HCT116 (cell line): ENCODE results near the gene EMC1. TPM values are rescaled to one million over a fixed set of nuclear protein-coding genes. Genes with fewer than 3 reads are reported as not detected.

Source experiments
- ATAC-seq: fragments of 200-7000 bp; cut with Tn5 transposase; 2 replicates; pipeline ENCODE4 v1.9.1; 2020; ENCODE audit warnings: mild to moderate bottlenecking, moderate library complexity
- BruUV-seq: library from RNA; stranded (reverse); fragments of 400-500 nt; replicated peaks from 2 replicates; lab custom pipeline; 2021; lab: Mats Ljungman, UMichigan
- CTCF ChIA-PET: fragments of 300-600 bp; sonication (Branson Sonifier 250); formaldehyde crosslinking; loops from one replicate; lab custom pipeline; 2021; ENCODE audit warnings: antibody characterized with exemption; lab: Charles Lee
- POLR2A ChIA-PET: fragments of 300-600, 350-600 bp; sonication (Branson Sonifier 250); formaldehyde crosslinking; loops from one replicate; lab custom pipeline; 2021; ENCODE audit warnings: antibody characterized with exemption; lab: Charles Lee
- RAD21 ChIA-PET, 2 experiments: fragments of 300-600 bp; sonication (Branson Sonifier 250); formaldehyde crosslinking; loops; one replicate each; lab custom pipeline; 2023; ENCODE audit warnings: low total read pairs in 2 of 2; ENCODE audit not compliant: uncharacterized antibody in 2 of 2, unreplicated experiment in 2 of 2, low non-redundant PET in 1 of 2; lab: Charles Lee
- DNase-seq: peaks from one replicate; pipeline ENCODE4 v3.0.0-alpha.2; 2010; ENCODE audit warnings: low read depth, low spot score
- H2AFZ ChIP-seq: fragments of 200-600 bp; shearing (Covaris generic), sonication (generic); 2 replicates; pipeline ENCODE4 v1.6.1; 2017; ENCODE audit warnings: low read depth, mixed run types, mixed read lengths, antibody characterized with exemption, low read length; ENCODE audit not compliant: poor library complexity, severe bottlenecking
- H3K27ac ChIP-seq: 2 replicates; pipeline ENCODE4 v1.5.1; 2012; ENCODE audit warnings: low read depth, low read length
- H3K27me3 ChIP-seq: fragments of 200-600 bp; sonication (generic); 2 replicates; pipeline ENCODE4 v1.6.1; 2016; ENCODE audit warnings: mixed run types, low read length, mixed read lengths; ENCODE audit not compliant: insufficient read depth
- H3K36me3 ChIP-seq, 2 experiments: fragments of 200-500 bp in 1 of 2; fragments of 200-600 bp in 1 of 2; sonication (Bioruptor generic) in 1 of 2; sonication (generic) in 1 of 2; 2 replicates each; pipeline versions ENCODE4 v1.5.1 to v1.6.1; 2014 to 2016; ENCODE audit warnings: low read length in 2 of 2, inconsistent platforms in 1 of 2, mixed read lengths in 1 of 2, mixed run types in 1 of 2; ENCODE audit not compliant: insufficient read depth in 2 of 2, control insufficient read depth in 1 of 2
- H3K4me1 ChIP-seq, 2 experiments: fragments of 200-600 bp in 1 of 2; sonication (generic) in 1 of 2; 2 replicates each; pipeline versions ENCODE4 v1.5.1 to v1.6.1; 2012 to 2017; ENCODE audit warnings: low read length in 2 of 2, inconsistent platforms in 1 of 2, mild to moderate bottlenecking in 1 of 2, mixed read lengths in 1 of 2, mixed run types in 1 of 2, moderate library complexity in 1 of 2; ENCODE audit not compliant: insufficient read depth in 2 of 2, control insufficient read depth in 1 of 2
- H3K4me2 ChIP-seq: fragments of 200-600 bp; sonication (generic); 2 replicates; pipeline ENCODE4 v1.6.1; 2017; ENCODE audit warnings: mixed run types, low read length, mixed read lengths
- H3K4me3 ChIP-seq, 2 experiments: fragments of 200-600 bp in 1 of 2; sonication (generic) in 1 of 2; replicated peaks in 1 of 2; 2 replicates each; pipeline ENCODE4 v1.5.1; 2011 to 2016; ENCODE audit warnings: low read length in 2 of 2, control low read depth in 1 of 2, low read depth in 1 of 2, mild to moderate bottlenecking in 1 of 2, mixed read lengths in 1 of 2, mixed run types in 1 of 2
- H3K79me2 ChIP-seq: fragments of 200-600 bp; sonication (generic); 2 replicates; pipeline ENCODE4 v1.6.1; 2017; ENCODE audit warnings: mild to moderate bottlenecking, mixed run types, low read length, moderate library complexity, mixed read lengths; ENCODE audit not compliant: insufficient read depth
- H3K9ac ChIP-seq: fragments of 200-600 bp; sonication (generic); 2 replicates; pipeline ENCODE4 v1.6.1; 2016; ENCODE audit warnings: low read length, mixed read lengths
- H3K9me2 ChIP-seq: fragments of 200-600 bp; sonication (generic), shearing (Covaris generic); 2 replicates; pipeline ENCODE4 v1.6.1; 2017; ENCODE audit warnings: mixed run types, mild to moderate bottlenecking, moderate library complexity; ENCODE audit not compliant: insufficient read depth
- H3K9me3 ChIP-seq, 2 experiments: fragments of 200-500 bp in 1 of 2; fragments of 200-600 bp in 1 of 2; sonication (Bioruptor generic) in 1 of 2; sonication (generic) in 1 of 2; 2 replicates each; pipeline ENCODE4 v1.6.1; 2014 to 2017; ENCODE audit warnings: low read length in 2 of 2, mixed read lengths in 2 of 2, inconsistent platforms in 1 of 2, low read depth in 1 of 2, mild to moderate bottlenecking in 1 of 2, mixed run types in 1 of 2, moderate library complexity in 1 of 2; ENCODE audit not compliant: control insufficient read depth in 1 of 2, insufficient read depth in 1 of 2
- H4K20me1 ChIP-seq: fragments of 200-600 bp; sonication (generic), shearing (Covaris generic); 2 replicates; pipeline ENCODE4 v1.6.1; 2017; ENCODE audit warnings: mixed run types, mild to moderate bottlenecking, moderate library complexity; ENCODE audit not compliant: insufficient read depth
- CBX3 ChIP-seq: IDR thresholded peaks from 2 replicates; pipeline ENCODE4 v1.6.1; 2012; ENCODE audit warnings: low read depth
- CEBPB ChIP-seq: IDR thresholded peaks from 2 replicates; pipeline ENCODE4 v1.6.1; 2012; ENCODE audit warnings: low read depth
- EGR1 ChIP-seq: IDR thresholded peaks from 2 replicates; pipeline ENCODE4 v1.6.1; 2012; ENCODE audit warnings: low read depth
- EZH2phosphoT487 ChIP-seq: fragments of 200-600 bp; IDR thresholded peaks from 2 replicates; pipeline ENCODE4 v1.6.1; 2018; ENCODE audit warnings: antibody characterized with exemption, borderline replicate concordance
- FOSL1 ChIP-seq: IDR thresholded peaks from 2 replicates; pipeline ENCODE4 v1.6.1; 2012; ENCODE audit warnings: low read depth
- JUND ChIP-seq: IDR thresholded peaks from 2 replicates; pipeline ENCODE4 v1.6.1; 2012
- POLR2A ChIP-seq: IDR thresholded peaks from 2 replicates; pipeline ENCODE4 v1.7.0; 2011; ENCODE audit warnings: borderline replicate concordance; ENCODE audit not compliant: insufficient read depth, insufficient read length; ENCODE audit errors: extremely low read depth
- POLR2AphosphoS5 ChIP-seq: IDR thresholded peaks from 2 replicates; pipeline ENCODE4 v1.6.1; 2011; ENCODE audit warnings: mild to moderate bottlenecking, low read depth, low read length, moderate library complexity
- RAD21 ChIP-seq: IDR thresholded peaks from 2 replicates; pipeline ENCODE4 v1.6.1; 2012; ENCODE audit warnings: low read depth, mild to moderate bottlenecking
- SIN3A ChIP-seq: IDR thresholded peaks from 2 replicates; pipeline ENCODE4 v1.6.1; 2012; ENCODE audit warnings: low read depth
- SP1 ChIP-seq: IDR thresholded peaks from 2 replicates; pipeline ENCODE4 v1.6.1; 2012; ENCODE audit warnings: low read depth
- SRF ChIP-seq: IDR thresholded peaks from 2 replicates; pipeline ENCODE4 v1.6.1; 2012; ENCODE audit warnings: low read depth
- TCF7L2 ChIP-seq: IDR thresholded peaks from 2 replicates; pipeline ENCODE4 v1.7.0; 2011; ENCODE audit warnings: borderline replicate concordance, inconsistent platforms; ENCODE audit not compliant: insufficient read depth, insufficient read length; ENCODE audit errors: extremely low read depth
- YY1 ChIP-seq: IDR thresholded peaks from 2 replicates; pipeline ENCODE4 v1.6.1; 2011; ENCODE audit warnings: low read length, low read depth, moderate library complexity, mild to moderate bottlenecking; ENCODE audit not compliant: insufficient replicate concordance; ENCODE audit errors: extremely low read depth
- ZFX ChIP-seq: fragments of 450-650 bp; IDR thresholded peaks from 2 replicates; pipeline ENCODE4 v1.6.1; 2017
- ZNF274 ChIP-seq: fragments of 200-500 bp; sonication (Bioruptor generic); IDR thresholded peaks from 2 replicates; pipeline ENCODE4 v1.6.1; 2014; ENCODE audit warnings: mild to moderate bottlenecking, low read depth, low read length, inconsistent platforms
- intact Hi-C: fragments of 100-400 bp; cut with micrococcal nuclease; formaldehyde crosslinking; loops from 2 replicates; pipeline ENCODE4 v1.10.0; 2022
- total RNA-seq: library from RNA; stranded (reverse); gene quantifications from one replicate; pipeline ENCODE4 v1.2.1, GENCODE V29; 2021; ENCODE audit not compliant: unreplicated experiment
- TF ChIP-seq, protein P1 (sequence below): IDR thresholded peaks from 2 replicates; pipeline ENCODE4 v1.6.1; 2012; ENCODE audit warnings: low read depth
- TF ChIP-seq, protein P2 (sequence below): IDR thresholded peaks from 2 replicates; pipeline ENCODE4 v1.6.1; 2012
- TF ChIP-seq, protein P3 (sequence below): IDR thresholded peaks from 2 replicates; pipeline ENCODE4 v1.6.1; 2012
- TF ChIP-seq, protein P4 (sequence below), 3 experiments: fragments of 200-600 bp in 1 of 3; sonication (generic) in 1 of 3; IDR thresholded peaks in 2 of 3; conservative IDR thresholded peaks in 1 of 3; 2 replicates each; pipeline ENCODE4 v1.5.1; 2012 to 2017; ENCODE audit warnings: low read depth in 2 of 3, low read length in 2 of 3, antibody characterized with exemption in 1 of 3, borderline replicate concordance in 1 of 3, control low read depth in 1 of 3, mild to moderate bottlenecking in 1 of 3, mixed read lengths in 1 of 3, mixed run types in 1 of 3, moderate library complexity in 1 of 3; ENCODE audit not compliant: insufficient read depth in 1 of 3

EMC1 gene
- total RNA-seq, 1 experiment from 2014 or later: 66.6 TPM

DNA sequence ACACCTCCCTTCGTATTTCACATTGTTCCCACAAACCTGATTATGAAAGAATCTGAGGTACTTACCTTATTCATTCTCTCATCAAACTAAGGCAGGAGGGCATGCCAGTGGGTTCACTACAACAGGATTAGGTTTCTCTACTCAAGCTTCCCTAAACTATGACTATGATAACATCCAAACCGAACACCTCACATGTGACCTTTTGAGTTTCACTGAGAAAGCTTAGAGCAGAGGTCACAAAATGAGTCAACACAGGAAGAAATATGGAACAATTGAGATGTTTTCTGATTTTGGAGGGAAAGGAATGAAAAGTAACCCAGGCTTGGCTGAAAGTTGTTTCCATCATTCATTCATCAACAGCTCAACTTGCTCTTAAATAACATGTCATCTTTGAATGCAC lies 65.3 kb downstream of the EMC1 start:
- RAD21 ChIA-PET: no interaction called here
- peaks cover 59 to 67% of the 10 kb centered on the region in 2 experiments for H3K36me3 ChIP-seq
- no TSS peak for BruUV-seq
- H3K27ac ChIP-seq: no peak overlapping the region
- no peaks in the 10 kb centered on the region for H3K9me3 ChIP-seq
- peaks cover 14% of the 10 kb centered on the region for H3K79me2 ChIP-seq
- H3K27me3 ChIP-seq: no peaks in the 10 kb centered on the region
- CTCF ChIA-PET: no interaction called here
- no peak for TF ChIP-seq ZFX
- no peak for TF ChIP-seq JUND
- TF ChIP-seq, protein P1, sequence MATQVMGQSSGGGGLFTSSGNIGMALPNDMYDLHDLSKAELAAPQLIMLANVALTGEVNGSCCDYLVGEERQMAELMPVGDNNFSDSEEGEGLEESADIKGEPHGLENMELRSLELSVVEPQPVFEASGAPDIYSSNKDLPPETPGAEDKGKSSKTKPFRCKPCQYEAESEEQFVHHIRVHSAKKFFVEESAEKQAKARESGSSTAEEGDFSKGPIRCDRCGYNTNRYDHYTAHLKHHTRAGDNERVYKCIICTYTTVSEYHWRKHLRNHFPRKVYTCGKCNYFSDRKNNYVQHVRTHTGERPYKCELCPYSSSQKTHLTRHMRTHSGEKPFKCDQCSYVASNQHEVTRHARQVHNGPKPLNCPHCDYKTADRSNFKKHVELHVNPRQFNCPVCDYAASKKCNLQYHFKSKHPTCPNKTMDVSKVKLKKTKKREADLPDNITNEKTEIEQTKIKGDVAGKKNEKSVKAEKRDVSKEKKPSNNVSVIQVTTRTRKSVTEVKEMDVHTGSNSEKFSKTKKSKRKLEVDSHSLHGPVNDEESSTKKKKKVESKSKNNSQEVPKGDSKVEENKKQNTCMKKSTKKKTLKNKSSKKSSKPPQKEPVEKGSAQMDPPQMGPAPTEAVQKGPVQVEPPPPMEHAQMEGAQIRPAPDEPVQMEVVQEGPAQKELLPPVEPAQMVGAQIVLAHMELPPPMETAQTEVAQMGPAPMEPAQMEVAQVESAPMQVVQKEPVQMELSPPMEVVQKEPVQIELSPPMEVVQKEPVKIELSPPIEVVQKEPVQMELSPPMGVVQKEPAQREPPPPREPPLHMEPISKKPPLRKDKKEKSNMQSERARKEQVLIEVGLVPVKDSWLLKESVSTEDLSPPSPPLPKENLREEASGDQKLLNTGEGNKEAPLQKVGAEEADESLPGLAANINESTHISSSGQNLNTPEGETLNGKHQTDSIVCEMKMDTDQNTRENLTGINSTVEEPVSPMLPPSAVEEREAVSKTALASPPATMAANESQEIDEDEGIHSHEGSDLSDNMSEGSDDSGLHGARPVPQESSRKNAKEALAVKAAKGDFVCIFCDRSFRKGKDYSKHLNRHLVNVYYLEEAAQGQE: no peak
- TF ChIP-seq, protein P2, sequence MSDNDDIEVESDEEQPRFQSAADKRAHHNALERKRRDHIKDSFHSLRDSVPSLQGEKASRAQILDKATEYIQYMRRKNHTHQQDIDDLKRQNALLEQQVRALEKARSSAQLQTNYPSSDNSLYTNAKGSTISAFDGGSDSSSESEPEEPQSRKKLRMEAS: no peak
- TF ChIP-seq SIN3A: no peak
- no peak for TF ChIP-seq POLR2A
- TF ChIP-seq EZH2phosphoT487: no peak
- no peak for TF ChIP-seq CBX3
- no peak for TF ChIP-seq YY1
- no peak for TF ChIP-seq TCF7L2
- no peak for TF ChIP-seq EGR1
- no peak for TF ChIP-seq CEBPB
- TF ChIP-seq, protein P3, sequence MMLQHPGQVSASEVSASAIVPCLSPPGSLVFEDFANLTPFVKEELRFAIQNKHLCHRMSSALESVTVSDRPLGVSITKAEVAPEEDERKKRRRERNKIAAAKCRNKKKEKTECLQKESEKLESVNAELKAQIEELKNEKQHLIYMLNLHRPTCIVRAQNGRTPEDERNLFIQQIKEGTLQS: no peak
- no peak for TF ChIP-seq RAD21
- TF ChIP-seq, protein P4, sequence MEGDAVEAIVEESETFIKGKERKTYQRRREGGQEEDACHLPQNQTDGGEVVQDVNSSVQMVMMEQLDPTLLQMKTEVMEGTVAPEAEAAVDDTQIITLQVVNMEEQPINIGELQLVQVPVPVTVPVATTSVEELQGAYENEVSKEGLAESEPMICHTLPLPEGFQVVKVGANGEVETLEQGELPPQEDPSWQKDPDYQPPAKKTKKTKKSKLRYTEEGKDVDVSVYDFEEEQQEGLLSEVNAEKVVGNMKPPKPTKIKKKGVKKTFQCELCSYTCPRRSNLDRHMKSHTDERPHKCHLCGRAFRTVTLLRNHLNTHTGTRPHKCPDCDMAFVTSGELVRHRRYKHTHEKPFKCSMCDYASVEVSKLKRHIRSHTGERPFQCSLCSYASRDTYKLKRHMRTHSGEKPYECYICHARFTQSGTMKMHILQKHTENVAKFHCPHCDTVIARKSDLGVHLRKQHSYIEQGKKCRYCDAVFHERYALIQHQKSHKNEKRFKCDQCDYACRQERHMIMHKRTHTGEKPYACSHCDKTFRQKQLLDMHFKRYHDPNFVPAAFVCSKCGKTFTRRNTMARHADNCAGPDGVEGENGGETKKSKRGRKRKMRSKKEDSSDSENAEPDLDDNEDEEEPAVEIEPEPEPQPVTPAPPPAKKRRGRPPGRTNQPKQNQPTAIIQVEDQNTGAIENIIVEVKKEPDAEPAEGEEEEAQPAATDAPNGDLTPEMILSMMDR (IDR thresholded peaks at IDR 0.05 in 2 of 3, conservative IDR thresholded peaks at IDR 0.05 in 1 of 3; ENCODE audit: borderline replicate concordance in 1 of 3, insufficient read depth in 1 of 3, low read depth in 2 of 3, low read length in 2 of 3): no peak
- no peak for TF ChIP-seq SP1
- no peak for TF ChIP-seq FOSL1
- no peak for TF ChIP-seq SRF
- TF ChIP-seq ZNF274: no peak
- no peak for TF ChIP-seq POLR2AphosphoS5
- intact Hi-C loops: no loop called here
- H4K20me1 ChIP-seq: no peaks in the 10 kb centered on the region
- no peak overlapping the region for H2AFZ ChIP-seq
- POLR2A ChIA-PET: no interaction called here
- H3K9ac ChIP-seq: no peak overlapping the region
- H3K4me1 ChIP-seq: no peaks in the 10 kb centered on the region
- no peak for DNase-seq
- no peaks in the 10 kb centered on the region for H3K9me2 ChIP-seq
- ATAC-seq: no peak
- H3K4me3 ChIP-seq: no peak overlapping the region
- no peak overlapping the region for H3K4me2 ChIP-seq
